K562 (cell line): ENCODE results near the gene RNF150. TPM values are rescaled to one million over a fixed set of nuclear protein-coding genes. Genes with fewer than 3 reads are reported as not detected.

ENCODE experiments used
- ATAC-seq: fragments of 200-7000 bp; cut with Tn5 transposase; 3 replicates; pipeline ENCODE4 v1.9.1; 2020; ENCODE audit warnings: moderate library complexity
- BruUV-seq: library from RNA; stranded (reverse); fragments of 400-500 nt; replicated peaks from 2 replicates; lab custom pipeline; 2021; lab: Mats Ljungman, UMichigan
- CTCF ChIA-PET: fragments of 300-600 bp; formaldehyde crosslinking; extraction: SDS; loops from one replicate; lab custom pipeline; 2021; ENCODE audit warnings: low intra/inter-chr PET ratio; lab: Yijun Ruan, JAX
- POLR2A ChIA-PET: fragments of 300-600, 350-650 bp; sonication (Branson Sonifier 250); formaldehyde crosslinking; extraction: SDS; loops from one replicate; lab custom pipeline; 2021; ENCODE audit warnings: antibody characterized with exemption, inconsistent platforms; lab: Yijun Ruan, JAX
- DNase-seq, 4 experiments: peaks; one replicate each; pipeline versions ENCODE4 v3.0.0 to v3.0.0-alpha.2; 2011 to 2018; ENCODE audit warnings: low spot score in 3 of 4, mixed read lengths in 3 of 4; ENCODE audit errors: extremely low read depth in 1 of 4
- FAIRE-seq: peaks from 2 replicates; lab custom pipeline; 2011; peaks lifted over from hg19 to GRCh38; lab: Jason Lieb, UNC
- H2AFZ ChIP-seq: 2 replicates; pipeline ENCODE4 v1.6.0; 2011; ENCODE audit warnings: low read depth, low read length, control low read depth, inconsistent platforms
- H3K27ac ChIP-seq: fragments of 200-600 bp; 3 replicates; pipeline ENCODE4 v1.8.0; 2011; ENCODE audit warnings: low read depth, mild to moderate bottlenecking, control low read depth, inconsistent platforms, low read length, moderate library complexity, mixed read lengths; ENCODE audit errors: extremely low read depth
- H3K27me3 ChIP-seq, 2 experiments: fragments of 300-600 bp in 1 of 2; 2 replicates in 1 of 2; 3 replicates in 1 of 2; pipeline versions ENCODE4 v1.6.0 to v1.8.0; 2011; ENCODE audit warnings: inconsistent platforms in 2 of 2, low read length in 2 of 2, mild to moderate bottlenecking in 1 of 2, mixed read lengths in 1 of 2, moderate library complexity in 1 of 2; ENCODE audit not compliant: control insufficient read depth in 2 of 2, insufficient read depth in 2 of 2
- H3K36me3 ChIP-seq: fragments of 300-600 bp; 3 replicates; pipeline ENCODE4 v1.8.0; 2011; ENCODE audit warnings: mild to moderate bottlenecking, low read length, inconsistent platforms; ENCODE audit not compliant: control insufficient read depth, insufficient read depth
- H3K4me1 ChIP-seq, 2 experiments: fragments of 200-600 bp in 1 of 2; replicated peaks in 1 of 2; 2 replicates in 1 of 2; 3 replicates in 1 of 2; pipeline versions ENCODE4 v1.5.1 to v1.8.0; 2011; ENCODE audit warnings: inconsistent platforms in 2 of 2, low read length in 2 of 2, mild to moderate bottlenecking in 1 of 2, mixed read lengths in 1 of 2, moderate library complexity in 1 of 2; ENCODE audit not compliant: control insufficient read depth in 2 of 2, insufficient read depth in 2 of 2
- H3K4me2 ChIP-seq: 2 replicates; pipeline ENCODE4 v1.6.1; 2011; ENCODE audit warnings: low read length, control low read depth, inconsistent platforms, mixed read lengths; ENCODE audit not compliant: insufficient read depth
- H3K4me3 ChIP-seq: fragments of 200-600 bp; sonication (generic), shearing (Covaris generic); 2 replicates; pipeline ENCODE4 v1.5.1; 2016; ENCODE audit warnings: control low read depth, inconsistent platforms
- H3K79me2 ChIP-seq: fragments of 200-600 bp; 3 replicates; pipeline ENCODE4 v1.8.0; 2011; ENCODE audit warnings: low read length, inconsistent platforms; ENCODE audit not compliant: control insufficient read depth, insufficient read depth
- H3K9ac ChIP-seq, 2 experiments: 2 replicates each; pipeline versions ENCODE4 v1.6.0 to v1.6.1; 2011; ENCODE audit warnings: low read depth in 2 of 2, low read length in 2 of 2, control low read depth in 1 of 2, inconsistent platforms in 1 of 2, mild to moderate bottlenecking in 1 of 2, mixed read lengths in 1 of 2; ENCODE audit not compliant: insufficient read depth in 1 of 2
- H3K9me1 ChIP-seq: one replicate; pipeline ENCODE4 v1.6.0; 2011; ENCODE audit warnings: inconsistent platforms, mild to moderate bottlenecking, low read length, moderate library complexity; ENCODE audit not compliant: control insufficient read depth, insufficient read depth
- H3K9me3 ChIP-seq: replicated peaks from 2 replicates; pipeline ENCODE4 v1.5.1; 2011; ENCODE audit warnings: low read depth, low read length, inconsistent platforms; ENCODE audit not compliant: control insufficient read depth, insufficient read depth
- H4K20me1 ChIP-seq: replicated peaks from 2 replicates; pipeline ENCODE4 v1.6.1; 2011; ENCODE audit warnings: low read length, inconsistent platforms, mixed read lengths; ENCODE audit not compliant: control insufficient read depth, insufficient read depth
- KLF13 ChIP-seq: fragments of 450-650 bp; IDR thresholded peaks from 2 replicates; pipeline ENCODE4 v1.6.1; 2016; ENCODE audit warnings: missing genetic modification characterization, low read depth, mild to moderate bottlenecking, missing compliant biosample characterization, moderate library complexity, borderline replicate concordance
- NFIC ChIP-seq: fragments of 450-650 bp; IDR thresholded peaks from 2 replicates; pipeline ENCODE4 v1.6.1; 2017; ENCODE audit warnings: mild to moderate bottlenecking, inconsistent platforms
- WGBS: fragments of 100-300 bp; shearing (Covaris generic); methylation state at CpG from one replicate; pipeline ENCODE4 v1.1.6; 2016; ENCODE audit warnings: low coverage, mixed read lengths; ENCODE audit not compliant: insufficient coverage; ENCODE audit errors: missing lambda C conversion rate; 5-methylcytosine and 5-hydroxymethylcytosine counted together
- in situ Hi-C: fragments of 300-500 bp; cut with MboI; formaldehyde crosslinking; loops from 4 replicates; pipeline ENCODE4 v1.15.0; 2018; ENCODE audit warnings: inconsistent platforms, mixed read lengths
- intact Hi-C: fragments of 100-400 bp; cut with micrococcal nuclease; formaldehyde crosslinking; loops from 2 replicates; pipeline ENCODE4 v1.14.2; 2022
- polyA plus RNA-seq, 8 experiments: library from polyadenylated mRNA; depleted of rRNA in 4 of 8; stranded (reverse) in 5 of 8; unstranded in 3 of 8; fragments of >200 nt; fragmentation: Nextera tagmentation in 2 of 8; fragmentation: Illumina TruSeq in 1 of 8; extraction: Ambion mirVana in 2 of 8; extraction: Trizol in 1 of 8; gene quantifications; 2 replicates each; pipeline versions ENCODE4 v1.2.1 to v1.2.3, GENCODE V29; 2011 to 2014; ENCODE audit warnings: inconsistent platforms in 1 of 8, missing spikeins in 1 of 8
- total RNA-seq, 7 experiments: library from RNA; depleted of rRNA in 6 of 7; stranded (reverse); fragments of >200 nt in 6 of 7; fragmentation: Illumina TruSeq in 2 of 7; extraction: Trizol in 2 of 7; gene quantifications; 2 replicates each; pipeline versions ENCODE4 v1.2.1 to v1.2.3, GENCODE V29; 2011 to 2021; ENCODE audit warnings: low replicate concordance in 1 of 7
- TF ChIP-seq, protein P1 (sequence below): sonication (generic); formaldehyde crosslinking; IDR thresholded peaks from 2 replicates; pipeline ENCODE4 v1.8.0; 2023; ENCODE audit warnings: mild to moderate bottlenecking, missing genetic modification reagents
- TF ChIP-seq, protein P2 (sequence below): sonication (generic); formaldehyde crosslinking; IDR thresholded peaks from 2 replicates; pipeline ENCODE4 v1.8.0; 2022; ENCODE audit warnings: missing genetic modification reagents, mild to moderate bottlenecking, borderline replicate concordance
- TF ChIP-seq, protein P3 (sequence below): fragments of 250-450 bp; sonication (Bioruptor Pico); IDR thresholded peaks from 2 replicates; pipeline ENCODE4 v1.9.0; 2021; ENCODE audit warnings: mild to moderate bottlenecking

The RNF150 gene
- total and polyA plus RNA-seq, 9 of the 15 experiments (the other 6 are each of a cell fraction or from before 2014, with no cell fraction given), result 0.09 TPM; not detected in 8

DNA sequence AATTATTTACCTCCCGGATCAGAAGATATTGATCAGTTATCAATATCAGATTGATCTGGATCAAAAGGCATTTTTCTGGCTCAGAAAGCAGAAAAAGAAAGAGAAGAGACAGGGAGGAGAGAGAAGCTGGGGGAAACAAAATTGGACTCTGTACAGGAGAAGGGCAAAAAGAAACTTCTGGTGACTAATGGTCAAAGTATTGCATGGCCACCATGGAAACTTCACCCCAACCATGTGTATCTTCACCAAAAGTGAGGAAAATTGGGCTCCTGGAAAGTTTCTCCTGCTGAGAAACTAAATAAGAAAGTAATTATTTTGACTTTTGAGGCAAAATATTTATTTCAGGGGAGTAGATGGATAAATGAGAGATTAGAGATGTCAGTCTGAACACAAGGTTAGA is 33.9 kb downstream of the RNF150 start (continued):
- no peak for TF ChIP-seq NFIC
- TF ChIP-seq, protein P1, sequence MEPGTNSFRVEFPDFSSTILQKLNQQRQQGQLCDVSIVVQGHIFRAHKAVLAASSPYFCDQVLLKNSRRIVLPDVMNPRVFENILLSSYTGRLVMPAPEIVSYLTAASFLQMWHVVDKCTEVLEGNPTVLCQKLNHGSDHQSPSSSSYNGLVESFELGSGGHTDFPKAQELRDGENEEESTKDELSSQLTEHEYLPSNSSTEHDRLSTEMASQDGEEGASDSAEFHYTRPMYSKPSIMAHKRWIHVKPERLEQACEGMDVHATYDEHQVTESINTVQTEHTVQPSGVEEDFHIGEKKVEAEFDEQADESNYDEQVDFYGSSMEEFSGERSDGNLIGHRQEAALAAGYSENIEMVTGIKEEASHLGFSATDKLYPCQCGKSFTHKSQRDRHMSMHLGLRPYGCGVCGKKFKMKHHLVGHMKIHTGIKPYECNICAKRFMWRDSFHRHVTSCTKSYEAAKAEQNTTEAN, result no peak
- TF ChIP-seq, all 486 proteins: peak for 0

DNA sequence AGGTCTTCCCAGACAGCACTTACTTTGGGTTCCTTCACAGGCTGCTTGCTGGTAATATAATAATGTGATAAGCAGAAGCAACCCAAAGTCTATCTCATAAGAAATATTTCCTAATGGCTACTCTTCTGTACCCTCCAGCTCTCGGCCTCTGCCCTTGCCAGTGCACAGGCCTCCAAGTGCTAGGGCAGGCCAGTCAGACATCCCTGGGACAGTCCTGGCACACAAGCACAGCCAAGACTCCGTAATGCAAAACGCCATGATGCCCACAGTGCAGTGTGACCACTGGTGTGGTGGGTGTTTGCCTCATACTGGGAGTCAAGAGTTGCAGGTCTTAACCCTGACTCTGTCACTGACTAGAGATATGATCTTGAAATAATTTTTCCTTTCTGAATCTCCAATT is 35.1 kb downstream of the RNF150 start:
- FAIRE-seq, result no peak
- Histone ChIP-seq H3K4me2 (no peak overlapping the region), H3K79me2 (no peaks in the 10 kb centered on the region)
- 3% methylated on average over 3 of the region's 3 CpGs for WGBS
- TF ChIP-seq, protein P2, sequence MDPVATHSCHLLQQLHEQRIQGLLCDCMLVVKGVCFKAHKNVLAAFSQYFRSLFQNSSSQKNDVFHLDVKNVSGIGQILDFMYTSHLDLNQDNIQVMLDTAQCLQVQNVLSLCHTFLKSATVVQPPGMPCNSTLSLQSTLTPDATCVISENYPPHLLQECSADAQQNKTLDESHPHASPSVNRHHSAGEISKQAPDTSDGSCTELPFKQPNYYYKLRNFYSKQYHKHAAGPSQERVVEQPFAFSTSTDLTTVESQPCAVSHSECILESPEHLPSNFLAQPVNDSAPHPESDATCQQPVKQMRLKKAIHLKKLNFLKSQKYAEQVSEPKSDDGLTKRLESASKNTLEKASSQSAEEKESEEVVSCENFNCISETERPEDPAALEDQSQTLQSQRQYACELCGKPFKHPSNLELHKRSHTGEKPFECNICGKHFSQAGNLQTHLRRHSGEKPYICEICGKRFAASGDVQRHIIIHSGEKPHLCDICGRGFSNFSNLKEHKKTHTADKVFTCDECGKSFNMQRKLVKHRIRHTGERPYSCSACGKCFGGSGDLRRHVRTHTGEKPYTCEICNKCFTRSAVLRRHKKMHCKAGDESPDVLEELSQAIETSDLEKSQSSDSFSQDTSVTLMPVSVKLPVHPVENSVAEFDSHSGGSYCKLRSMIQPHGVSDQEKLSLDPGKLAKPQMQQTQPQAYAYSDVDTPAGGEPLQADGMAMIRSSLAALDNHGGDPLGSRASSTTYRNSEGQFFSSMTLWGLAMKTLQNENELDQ, result no peak
- TF ChIP-seq, protein P3, sequence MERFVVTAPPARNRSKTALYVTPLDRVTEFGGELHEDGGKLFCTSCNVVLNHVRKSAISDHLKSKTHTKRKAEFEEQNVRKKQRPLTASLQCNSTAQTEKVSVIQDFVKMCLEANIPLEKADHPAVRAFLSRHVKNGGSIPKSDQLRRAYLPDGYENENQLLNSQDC (CRISPR knock-in tag), result no peak
- TF ChIP-seq KLF13, result no peak
- TF ChIP-seq, all 486 proteins: peak for 0
- intact Hi-C loops (no loop called here), in situ Hi-C loops (no loop called here)
- Histone ChIP-seq H3K4me1 (no peaks in the 10 kb centered on the region), H3K9me3 (no peaks in the 10 kb centered on the region), H3K36me3 (no peaks in the 10 kb centered on the region), H3K9me1 (no peaks in the 10 kb centered on the region), H4K20me1 (no peaks in the 10 kb centered on the region), H3K27me3 (no peaks in the 10 kb centered on the region), H3K27ac (no peak overlapping the region), H2AFZ (no peak overlapping the region), H3K4me3 (no peak overlapping the region), H3K9ac (no peak overlapping the region)
- DNase-seq (no peak), ATAC-seq (no peak)
- POLR2A ChIA-PET, result no interaction called here
- CTCF ChIA-PET, result no interaction called here
- no TSS peak for BruUV-seq
